ENCODE results near the gene CAST. TPM values are rescaled to one million over a fixed set of nuclear protein-coding genes. Genes with fewer than 3 reads are reported as not detected.

Gene CAST
- total and polyA plus RNA-seq, 12 donors: 54.3 to 329 (median 172) TPM

DNA sequence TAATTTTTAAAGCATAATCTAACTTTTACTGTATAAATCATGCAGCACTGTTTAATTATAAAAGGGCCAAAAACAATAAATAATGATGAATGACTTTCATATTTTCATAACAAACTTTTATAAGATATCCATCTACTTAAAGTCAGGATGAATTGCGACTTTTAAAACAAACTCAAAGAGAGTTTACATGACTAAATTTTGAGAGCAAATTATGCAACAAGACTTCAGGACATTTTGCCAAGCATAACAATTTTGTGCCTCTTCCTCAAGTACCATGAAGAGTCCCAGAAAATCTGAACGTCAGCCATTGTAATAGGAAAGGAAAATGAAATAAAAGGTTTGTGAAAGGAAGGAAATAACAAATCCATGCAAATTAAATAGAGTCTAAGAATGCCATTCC lies 121.2 kb downstream of the CAST start:
- intact Hi-C loops (cut with DNase I): no loop called here
- Histone ChIP-seq H3K27ac (no peak overlapping the region), H3K4me3 (no peak overlapping the region), H3K9me3 (replicated peaks in 1 of 3) (no peaks in the 10 kb centered on the region), H3K36me3 (replicated peaks in 1 of 2) (peaks cover 0 to 26% of the 10 kb centered on the region in 2 donors), H3K4me1 (replicated peaks in 1 of 2) (peaks cover 11 to 20% of the 10 kb centered on the region in 2 donors), H3K27me3 (no peaks in the 10 kb centered on the region)
- WGBS, 4 donors: 39 to 67% (median 51%) methylated on average over 2 of the region's 2 CpGs
- no peak for TF ChIP-seq POLR2A (IDR thresholded peaks at IDR 0.05)
- no peak for TF ChIP-seq CTCF (IDR thresholded peaks at IDR 0.05)
- DNase-seq: peak in 1 of 7 donors; percentile 22

DNA sequence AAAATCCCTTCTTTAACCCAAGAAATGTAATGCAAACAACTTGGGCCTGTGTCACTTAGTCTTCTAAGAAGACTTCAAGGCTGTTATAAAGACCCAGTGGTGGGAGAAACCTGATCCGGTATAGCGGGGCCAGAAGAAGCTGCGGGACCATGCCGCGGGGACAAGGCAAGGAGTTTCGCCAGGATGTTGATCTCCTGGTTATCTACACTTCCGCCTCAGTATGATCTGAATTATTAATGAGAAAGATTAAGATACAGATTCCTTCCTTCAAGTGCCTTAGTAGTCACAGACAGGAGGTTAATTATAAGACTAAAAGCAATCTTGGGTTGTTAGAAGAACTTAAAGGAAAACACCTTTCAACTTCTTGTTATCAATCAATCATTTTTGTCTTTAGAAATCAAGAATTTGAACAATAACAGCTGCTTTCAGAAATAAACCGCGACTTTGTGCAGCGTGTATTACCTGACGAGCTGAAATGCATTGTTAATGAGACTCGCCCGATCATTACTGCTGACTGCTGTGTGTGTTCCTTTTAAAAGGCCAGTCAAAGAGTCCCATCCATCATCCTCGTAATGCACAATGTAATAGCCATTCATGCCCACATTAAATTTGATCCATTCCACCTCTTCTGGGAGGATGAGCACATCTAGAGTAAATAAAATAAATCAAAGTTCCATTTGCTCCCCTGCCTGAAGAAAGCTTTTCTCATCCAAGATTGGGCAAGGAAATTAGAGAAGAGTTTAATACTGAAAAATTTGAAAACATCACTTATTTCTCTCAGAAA lies 123.3 kb downstream of the CAST start:
- no peak for DNase-seq
- Histone ChIP-seq H3K36me3 (replicated peaks in 1 of 2) (peaks cover 0 to 12% of the 10 kb centered on the region in 2 donors), H3K4me3 (no peak overlapping the region), H3K9me3 (replicated peaks in 1 of 3) (no peaks in the 10 kb centered on the region), H3K27ac (no peak overlapping the region), H3K4me1 (replicated peaks in 1 of 2) (peaks cover 8 to 13% of the 10 kb centered on the region in 2 donors), H3K27me3 (no peaks in the 10 kb centered on the region)
- WGBS, 4 donors: 83 to 89% (median 86%) methylated on average over 14 of the region's 14 CpGs
- intact Hi-C loops (cut with DNase I): no loop called here
- TF ChIP-seq CTCF (IDR thresholded peaks at IDR 0.05) (no peak), POLR2A (IDR thresholded peaks at IDR 0.05) (no peak)

- WGBS, 4 donors: 93 to 97% (median 95%) methylated on average over 4 to 5 of the region's 5 CpGs
- H3K27me3 ChIP-seq: no peaks in the 10 kb centered on the region
- no peaks in the 10 kb centered on the region for H3K9me3 ChIP-seq (replicated peaks in 1 of 3)
- intact Hi-C loops (cut with DNase I): no loop called here
- no peak for DNase-seq
- TF ChIP-seq CTCF (IDR thresholded peaks at IDR 0.05) (no peak), POLR2A (IDR thresholded peaks at IDR 0.05) (no peak)
- H3K27ac ChIP-seq: no peak overlapping the region
- H3K4me1 ChIP-seq (replicated peaks in 1 of 2): peaks cover 0 to 6% of the 10 kb centered on the region in 2 donors
- H3K4me3 ChIP-seq: no peak overlapping the region
- peaks cover 0 to 24% of the 10 kb centered on the region in 2 donors for H3K36me3 ChIP-seq (replicated peaks in 1 of 2)
Measured at GRCh38 chr5:96788112-96788749, 126.1 kb downstream of the CAST start.

- Histone ChIP-seq H3K36me3 (replicated peaks in 1 of 2) (peaks cover 0 to 29% of the 10 kb centered on the region in 2 donors), H3K4me3 (no peak overlapping the region), H3K27me3 (no peaks in the 10 kb centered on the region), H3K4me1 (replicated peaks in 1 of 2) (peaks cover 0 to 6% of the 10 kb centered on the region in 2 donors), H3K27ac (no peak overlapping the region), H3K9me3 (replicated peaks in 1 of 3) (no peaks in the 10 kb centered on the region)
- DNase-seq: no peak
- intact Hi-C loops (cut with DNase I): no loop called here
- TF ChIP-seq CTCF (IDR thresholded peaks at IDR 0.05) (no peak), POLR2A (IDR thresholded peaks at IDR 0.05) (no peak)
Measured at GRCh38 chr5:96789794-96790330, 127.7 kb downstream of the CAST start.

All from adrenal gland (tissue), 12 donors.